ENCODE data around the gene SPRED3. TPM values are rescaled to one million over a fixed set of nuclear protein-coding genes. Genes with fewer than 3 reads are reported as not detected.

SPRED3 gene
- polyA plus RNA-seq, 1 donor from 2014 or later, result 4.9 TPM

DNA sequence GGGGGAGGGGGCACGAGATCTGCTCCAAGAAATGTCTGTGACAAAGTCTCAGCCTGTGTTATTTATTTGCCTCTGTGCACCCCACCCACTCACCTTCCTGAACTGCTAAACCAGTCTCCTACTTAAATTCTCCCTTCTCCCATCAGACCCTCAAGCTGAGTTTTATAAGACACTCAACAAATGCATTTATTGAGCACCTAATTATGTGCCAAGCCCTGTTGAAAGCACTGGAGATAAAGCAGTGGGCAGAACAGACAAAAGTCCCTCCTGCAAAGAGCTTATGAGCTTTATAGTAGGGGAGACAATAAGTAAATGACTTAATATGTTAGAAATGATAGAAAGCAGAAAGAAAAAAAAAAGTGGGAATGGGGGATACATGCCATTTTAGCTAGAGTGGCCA is 11.0 kb downstream of the SPRED3 start:
- Histone ChIP-seq H3K27ac (ENCODE audit: low read length) (no peak overlapping the region), H3K27me3 (ENCODE audit: insufficient read depth, low read depth, low read length) (no peaks in the 10 kb centered on the region)
- TF ChIP-seq, protein P1, sequence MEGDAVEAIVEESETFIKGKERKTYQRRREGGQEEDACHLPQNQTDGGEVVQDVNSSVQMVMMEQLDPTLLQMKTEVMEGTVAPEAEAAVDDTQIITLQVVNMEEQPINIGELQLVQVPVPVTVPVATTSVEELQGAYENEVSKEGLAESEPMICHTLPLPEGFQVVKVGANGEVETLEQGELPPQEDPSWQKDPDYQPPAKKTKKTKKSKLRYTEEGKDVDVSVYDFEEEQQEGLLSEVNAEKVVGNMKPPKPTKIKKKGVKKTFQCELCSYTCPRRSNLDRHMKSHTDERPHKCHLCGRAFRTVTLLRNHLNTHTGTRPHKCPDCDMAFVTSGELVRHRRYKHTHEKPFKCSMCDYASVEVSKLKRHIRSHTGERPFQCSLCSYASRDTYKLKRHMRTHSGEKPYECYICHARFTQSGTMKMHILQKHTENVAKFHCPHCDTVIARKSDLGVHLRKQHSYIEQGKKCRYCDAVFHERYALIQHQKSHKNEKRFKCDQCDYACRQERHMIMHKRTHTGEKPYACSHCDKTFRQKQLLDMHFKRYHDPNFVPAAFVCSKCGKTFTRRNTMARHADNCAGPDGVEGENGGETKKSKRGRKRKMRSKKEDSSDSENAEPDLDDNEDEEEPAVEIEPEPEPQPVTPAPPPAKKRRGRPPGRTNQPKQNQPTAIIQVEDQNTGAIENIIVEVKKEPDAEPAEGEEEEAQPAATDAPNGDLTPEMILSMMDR (IDR thresholded peaks at IDR 0.05; ENCODE audit: poor library complexity, severe bottlenecking), result no peak
- no peak for TF ChIP-seq SMC3 (conservative IDR thresholded peaks at IDR 0.05; ENCODE audit: poor library complexity)
- no peak for TF ChIP-seq POLR2AphosphoS5 (IDR thresholded peaks at IDR 0.05)
- no peak for TF ChIP-seq TAF1 (IDR thresholded peaks at IDR 0.05; ENCODE audit: low read depth)
- TF ChIP-seq RAD21 (conservative IDR thresholded peaks at IDR 0.05), result no peak
- TF ChIP-seq MXI1 (conservative IDR thresholded peaks at IDR 0.05; ENCODE audit: poor library complexity, severe bottlenecking), result no peak
- TF ChIP-seq EP300 (conservative IDR thresholded peaks at IDR 0.05; ENCODE audit: poor library complexity, severe bottlenecking), result no peak
- no peak for TF ChIP-seq EZH2 (IDR thresholded peaks at IDR 0.05; ENCODE audit: borderline replicate concordance, insufficient read depth, low read length, poor library complexity, severe bottlenecking)
- TF ChIP-seq, protein P2, sequence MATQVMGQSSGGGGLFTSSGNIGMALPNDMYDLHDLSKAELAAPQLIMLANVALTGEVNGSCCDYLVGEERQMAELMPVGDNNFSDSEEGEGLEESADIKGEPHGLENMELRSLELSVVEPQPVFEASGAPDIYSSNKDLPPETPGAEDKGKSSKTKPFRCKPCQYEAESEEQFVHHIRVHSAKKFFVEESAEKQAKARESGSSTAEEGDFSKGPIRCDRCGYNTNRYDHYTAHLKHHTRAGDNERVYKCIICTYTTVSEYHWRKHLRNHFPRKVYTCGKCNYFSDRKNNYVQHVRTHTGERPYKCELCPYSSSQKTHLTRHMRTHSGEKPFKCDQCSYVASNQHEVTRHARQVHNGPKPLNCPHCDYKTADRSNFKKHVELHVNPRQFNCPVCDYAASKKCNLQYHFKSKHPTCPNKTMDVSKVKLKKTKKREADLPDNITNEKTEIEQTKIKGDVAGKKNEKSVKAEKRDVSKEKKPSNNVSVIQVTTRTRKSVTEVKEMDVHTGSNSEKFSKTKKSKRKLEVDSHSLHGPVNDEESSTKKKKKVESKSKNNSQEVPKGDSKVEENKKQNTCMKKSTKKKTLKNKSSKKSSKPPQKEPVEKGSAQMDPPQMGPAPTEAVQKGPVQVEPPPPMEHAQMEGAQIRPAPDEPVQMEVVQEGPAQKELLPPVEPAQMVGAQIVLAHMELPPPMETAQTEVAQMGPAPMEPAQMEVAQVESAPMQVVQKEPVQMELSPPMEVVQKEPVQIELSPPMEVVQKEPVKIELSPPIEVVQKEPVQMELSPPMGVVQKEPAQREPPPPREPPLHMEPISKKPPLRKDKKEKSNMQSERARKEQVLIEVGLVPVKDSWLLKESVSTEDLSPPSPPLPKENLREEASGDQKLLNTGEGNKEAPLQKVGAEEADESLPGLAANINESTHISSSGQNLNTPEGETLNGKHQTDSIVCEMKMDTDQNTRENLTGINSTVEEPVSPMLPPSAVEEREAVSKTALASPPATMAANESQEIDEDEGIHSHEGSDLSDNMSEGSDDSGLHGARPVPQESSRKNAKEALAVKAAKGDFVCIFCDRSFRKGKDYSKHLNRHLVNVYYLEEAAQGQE (IDR thresholded peaks at IDR 0.05; ENCODE audit: borderline replicate concordance), result no peak

DNA sequence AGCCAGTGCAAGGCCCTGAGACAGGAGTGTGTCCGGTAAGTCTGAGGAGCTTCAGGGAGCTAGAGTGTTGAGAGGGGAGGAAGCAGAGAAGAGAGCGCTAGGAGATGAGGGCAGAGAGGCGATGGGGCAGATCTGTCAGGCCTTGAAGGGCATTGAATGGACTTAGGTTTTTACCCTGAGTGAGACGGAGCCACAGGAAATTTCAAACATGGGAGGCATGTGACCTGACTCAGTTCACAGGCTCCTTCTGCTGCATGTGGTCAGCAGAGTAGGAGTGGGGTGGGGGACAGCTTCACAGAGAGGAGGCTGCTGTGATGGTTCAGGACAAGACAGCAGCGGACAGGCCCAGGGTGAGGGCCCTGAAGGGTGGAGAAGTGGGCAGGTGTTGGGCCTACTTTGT is 11.9 kb downstream of the SPRED3 start:
- H3K27ac ChIP-seq (ENCODE audit: low read length), result no peak overlapping the region
- no peak overlapping the region for H3K9ac ChIP-seq (ENCODE audit: low read length)
- TF ChIP-seq EP300 (conservative IDR thresholded peaks at IDR 0.05; ENCODE audit: poor library complexity, severe bottlenecking), result no peak
- no peak for TF ChIP-seq SMC3 (conservative IDR thresholded peaks at IDR 0.05; ENCODE audit: poor library complexity)
- TF ChIP-seq POLR2AphosphoS5 (IDR thresholded peaks at IDR 0.05), result no peak
- TF ChIP-seq EZH2 (IDR thresholded peaks at IDR 0.05; ENCODE audit: borderline replicate concordance, insufficient read depth, low read length, poor library complexity, severe bottlenecking), result no peak
- TF ChIP-seq, protein P2 (IDR thresholded peaks at IDR 0.05; ENCODE audit: borderline replicate concordance), result no peak
- no peak for TF ChIP-seq MXI1 (conservative IDR thresholded peaks at IDR 0.05; ENCODE audit: poor library complexity, severe bottlenecking)
- no peak for TF ChIP-seq RAD21 (conservative IDR thresholded peaks at IDR 0.05)
- no peak overlapping the region for H3K4me3 ChIP-seq (ENCODE audit: low read length)
- no peaks in the 10 kb centered on the region for H3K9me3 ChIP-seq (ENCODE audit: low read length)
- H3K36me3 ChIP-seq (ENCODE audit: insufficient read depth, low read length), result no peaks in the 10 kb centered on the region
- no peaks in the 10 kb centered on the region for H4K20me1 ChIP-seq (ENCODE audit: insufficient read depth)
- H2AFZ ChIP-seq (ENCODE audit: low read depth, low read length), result no peak overlapping the region
- H3K4me2 ChIP-seq (ENCODE audit: low read length), result no peak overlapping the region
- H3F3A ChIP-seq (ENCODE audit: insufficient read depth, low read length, poor library complexity, severe bottlenecking), result peaks cover 3% of the 10 kb centered on the region
- H3K79me2 ChIP-seq (replicated peaks; ENCODE audit: insufficient read depth, low read length), result no peaks in the 10 kb centered on the region
- no peaks in the 10 kb centered on the region for H3K27me3 ChIP-seq (ENCODE audit: insufficient read depth, low read depth, low read length)
- H3K9me2 ChIP-seq (ENCODE audit: insufficient read depth, low read length), result no peaks in the 10 kb centered on the region

More for the DNA sequence above, 11.0 kb downstream of the SPRED3 start:
- Histone ChIP-seq H3K9ac (ENCODE audit: low read length) (no peak overlapping the region), H3K9me3 (ENCODE audit: low read length) (no peaks in the 10 kb centered on the region), H2AFZ (ENCODE audit: low read depth, low read length) (no peak overlapping the region), H3K4me2 (ENCODE audit: low read length) (no peak overlapping the region), H3K4me3 (ENCODE audit: low read length) (no peak overlapping the region), H3K79me2 (replicated peaks; ENCODE audit: insufficient read depth, low read length) (no peaks in the 10 kb centered on the region), H3K36me3 (ENCODE audit: insufficient read depth, low read length) (no peaks in the 10 kb centered on the region), H3K9me2 (ENCODE audit: insufficient read depth, low read length) (no peaks in the 10 kb centered on the region), H4K20me1 (ENCODE audit: insufficient read depth) (no peaks in the 10 kb centered on the region), H3F3A (ENCODE audit: insufficient read depth, low read length, poor library complexity, severe bottlenecking) (peaks cover 3% of the 10 kb centered on the region)

Data from neural cell (in vitro differentiated cells).